Activated CD4-positive, alpha-beta memory T cell treated with anti-CD3 and anti-CD28 coated beads, Interleukin-2, amount 10 ng/mL, durations not matched to agents 7 days and 5 days (primary cell): ENCODE data around the gene ZFYVE19. TPM values are rescaled to one million over a fixed set of nuclear protein-coding genes. Genes with fewer than 3 reads are reported as not detected.
A peak's percentile ranks its signal among the peaks of the same experiment; 100 is the strongest.

ENCODE experiments used
- CTCF ChIA-PET: fragments of 350-600 bp; sonication (Branson Sonifier 250); formaldehyde crosslinking; loops from one replicate; lab custom pipeline; 2021; ENCODE audit warnings: antibody characterized with exemption, inconsistent platforms; lab: Charles Lee
- POLR2A ChIA-PET: fragments of 350-600 bp; sonication (Branson Sonifier 250); formaldehyde crosslinking; loops from one replicate; lab custom pipeline; 2021; ENCODE audit warnings: antibody characterized with exemption; lab: Charles Lee
- DNase-seq: peaks from one replicate; pipeline ENCODE4 v3.0.0-alpha.2; 2020
- H3K27ac Mint-ChIP-seq: one replicate; pipeline ENCODE4 v1.8.0; 2021; ENCODE audit warnings: mild to moderate bottlenecking, mixed read lengths
- H3K27me3 Mint-ChIP-seq: one replicate; pipeline ENCODE4 v1.8.0; 2021; ENCODE audit warnings: mixed read lengths
- H3K36me3 Mint-ChIP-seq: one replicate; pipeline ENCODE4 v1.8.0; 2021; ENCODE audit warnings: low read depth, mixed read lengths
- H3K4me1 Mint-ChIP-seq: one replicate; pipeline ENCODE4 v1.8.0; 2021; ENCODE audit warnings: mixed read lengths
- H3K4me3 Mint-ChIP-seq: one replicate; pipeline ENCODE4 v1.8.0; 2021; ENCODE audit warnings: mild to moderate bottlenecking, mixed read lengths
- H3K9me3 Mint-ChIP-seq: one replicate; pipeline ENCODE4 v1.8.0; 2021; ENCODE audit warnings: mixed read lengths
- total RNA-seq, 2 experiments: library from RNA; stranded (reverse); gene quantifications; one replicate each; pipeline ENCODE4 v1.2.3, GENCODE V29; 2021

The ZFYVE19 gene
- total RNA-seq, 2 experiments from 2014 or later = 27.2 to 29.8 TPM

GRCh38 chr15:40825661-40826422, 19.0 kb downstream of the ZFYVE19 start:
- CTCF ChIA-PET = no interaction called here
- Mint-ChIP-seq H3K4me1 (peaks cover 2% of the 10 kb centered on the region), H3K27me3 (peaks cover 14% of the 10 kb centered on the region), H3K4me3 (no peak overlapping the region), H3K27ac (no peak overlapping the region), H3K9me3 (no peaks in the 10 kb centered on the region), H3K36me3 (no peaks in the 10 kb centered on the region)
- POLR2A ChIA-PET = no interaction called here
- no peak for DNase-seq

DNA sequence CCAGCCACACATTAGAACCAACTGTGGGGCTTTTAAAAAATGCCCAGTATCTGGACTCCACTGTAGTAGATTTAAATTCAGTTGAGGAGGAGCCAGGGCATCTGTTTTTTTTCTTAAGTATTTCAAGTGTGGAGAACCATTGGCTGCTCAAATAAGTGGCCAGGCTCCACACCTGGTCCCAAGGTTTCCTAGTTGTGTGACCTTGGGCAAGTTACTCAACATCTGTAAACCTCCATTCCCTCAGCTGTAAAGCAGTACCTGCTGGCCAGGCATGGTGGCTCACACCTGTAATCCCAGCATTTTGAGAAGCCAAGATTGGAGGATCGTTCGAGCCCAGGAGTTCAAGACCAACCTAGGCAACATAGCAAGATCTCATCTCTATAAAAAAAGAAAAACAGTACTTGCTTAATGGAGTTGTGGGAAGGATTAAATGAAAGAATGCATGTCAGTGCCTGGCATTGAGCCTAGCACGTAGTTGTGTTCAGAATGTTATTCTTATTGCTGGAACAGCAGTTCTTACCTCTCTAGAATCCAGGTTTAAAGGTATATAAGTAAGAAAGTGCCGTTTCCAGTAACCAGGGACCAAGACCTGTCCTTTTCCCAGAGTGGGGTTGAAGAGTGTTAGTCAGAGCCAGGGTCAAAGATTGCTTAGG, 19.7 kb downstream of the ZFYVE19 start:
- Mint-ChIP-seq H3K4me1 (peaks cover 2% of the 10 kb centered on the region), H3K36me3 (no peaks in the 10 kb centered on the region), H3K9me3 (no peaks in the 10 kb centered on the region), H3K27ac (no peak overlapping the region), H3K27me3 (peaks cover 14% of the 10 kb centered on the region), H3K4me3 (no peak overlapping the region)
- ChIA-PET CTCF (no interaction called here), POLR2A (no interaction called here)
- no peak for DNase-seq

DNA sequence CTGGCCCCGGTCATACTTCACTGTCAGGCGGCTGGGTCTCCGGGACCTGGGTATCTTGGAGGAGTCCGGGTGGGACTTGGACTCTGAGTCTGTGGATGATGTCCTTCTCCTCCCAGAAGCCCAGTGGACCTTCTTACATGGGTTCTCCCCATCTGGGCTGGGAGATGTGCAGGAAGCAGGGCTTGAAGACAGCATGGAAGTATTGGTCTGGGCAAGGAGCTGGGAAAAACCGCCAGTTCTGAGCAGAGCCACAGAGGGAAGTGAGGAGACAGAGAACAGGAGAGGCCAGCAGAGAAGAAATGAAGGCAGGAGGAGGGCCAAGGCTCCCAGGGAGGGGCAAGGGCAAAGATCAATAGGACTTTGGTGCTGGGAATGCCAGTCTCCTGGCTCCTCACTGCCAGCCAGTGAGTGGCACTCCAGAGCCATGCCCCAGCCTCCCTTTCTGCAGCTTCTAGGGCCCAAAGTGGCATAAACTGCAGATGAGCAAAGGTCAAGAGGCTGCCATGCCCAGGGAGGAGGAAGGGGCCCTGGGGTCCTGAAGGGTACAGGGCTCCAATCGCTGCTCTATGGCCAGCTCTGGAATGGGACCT, 21.7 kb downstream of the ZFYVE19 start, which contains the start of gene PPP1R14D:
Gene PPP1R14D, minus strand, starts transcription at position 262 of the 590 bp plus-strand sequence. Its CDS starts 67 bp downstream, at position 195.
- no peak for DNase-seq
- no peaks in the 10 kb centered on the region for H3K36me3 Mint-ChIP-seq
- H3K4me3 Mint-ChIP-seq = no peak within 1 kb of the TSS
- ChIA-PET POLR2A (interaction anchor here (1.2 kb wide), 1 partner anchor 28 kb away, joined by 3 read pairs; no protein-coding TSS in a partner anchor), CTCF (no interaction called here)
- peaks cover 2% of the 10 kb centered on the region for H3K4me1 Mint-ChIP-seq
- H3K27ac Mint-ChIP-seq = no peak within 1 kb of the TSS
- H3K9me3 Mint-ChIP-seq = no peaks in the 10 kb centered on the region
- H3K27me3 Mint-ChIP-seq = peaks cover 14% of the 10 kb centered on the region

DNA sequence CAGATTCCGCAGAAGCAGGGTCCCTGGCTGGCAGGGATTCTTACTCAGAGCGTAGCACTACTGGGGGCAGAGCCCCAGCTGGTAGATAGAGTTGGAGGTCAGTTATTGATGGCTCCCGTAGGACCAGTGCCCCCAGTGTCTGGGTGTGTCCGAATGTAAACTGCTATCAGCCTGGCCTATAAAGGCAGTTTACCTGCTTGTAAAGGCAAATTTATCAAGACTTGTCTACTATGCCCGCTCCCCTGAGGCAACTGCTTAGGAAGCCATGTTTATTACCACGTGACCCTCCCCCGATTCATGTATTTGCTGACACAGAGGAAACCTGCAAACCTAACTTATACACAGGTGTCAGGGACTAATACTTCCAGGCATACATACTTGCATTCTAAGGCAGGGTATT, 22.2 kb downstream of the ZFYVE19 start:
- Mint-ChIP-seq H3K27ac (no peak overlapping the region), H3K27me3 (peaks cover 12% of the 10 kb centered on the region)

DNA sequence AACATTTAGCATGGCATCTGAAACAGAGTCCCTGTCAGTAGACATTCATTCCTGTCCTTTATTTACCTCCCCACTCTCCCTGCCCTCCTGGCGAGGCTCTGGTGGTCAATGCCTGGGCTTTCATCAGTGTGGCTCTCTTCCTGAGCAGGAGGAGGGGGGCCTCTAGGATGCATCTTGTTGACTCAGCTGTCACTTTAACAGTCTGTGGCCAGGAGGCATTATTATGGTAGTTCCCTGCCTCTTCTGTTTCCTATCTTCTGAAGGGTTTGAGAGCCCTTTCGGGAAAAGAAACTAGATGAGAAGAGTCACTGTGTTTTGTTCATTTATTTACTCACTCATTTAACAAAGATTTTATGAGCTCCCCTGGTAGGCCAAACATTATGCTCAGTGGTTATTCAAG, 24.0 kb downstream of the ZFYVE19 start:
- Mint-ChIP-seq H3K36me3 (no peaks in the 10 kb centered on the region), H3K27me3 (peaks cover 10% of the 10 kb centered on the region), H3K27ac (no peak overlapping the region), H3K9me3 (no peaks in the 10 kb centered on the region), H3K4me3 (no peak overlapping the region), H3K4me1 (no peaks in the 10 kb centered on the region)
- ChIA-PET POLR2A (no interaction called here), CTCF (no interaction called here)
- no peak for DNase-seq

More for the DNA sequence above, 22.2 kb downstream of the ZFYVE19 start:
- no peaks in the 10 kb centered on the region for H3K9me3 Mint-ChIP-seq
- H3K4me1 Mint-ChIP-seq = no peaks in the 10 kb centered on the region
- DNase-seq = no peak
- H3K36me3 Mint-ChIP-seq = no peaks in the 10 kb centered on the region
- POLR2A ChIA-PET = no interaction called here
- CTCF ChIA-PET = no interaction called here
- no peak overlapping the region for H3K4me3 Mint-ChIP-seq

GRCh38 chr15:40831861-40832260, 25.0 kb downstream of the ZFYVE19 start:
- Mint-ChIP-seq H3K9me3 (no peaks in the 10 kb centered on the region), H3K36me3 (no peaks in the 10 kb centered on the region), H3K4me1 (no peaks in the 10 kb centered on the region), H3K27ac (no peak overlapping the region), H3K4me3 (no peak overlapping the region), H3K27me3 (peaks cover 5% of the 10 kb centered on the region)
- no peak for DNase-seq
- POLR2A ChIA-PET = no interaction called here
- CTCF ChIA-PET = no interaction called here

GRCh38 chr15:40832903-40833302, 26.0 kb downstream of the ZFYVE19 start:
- no peaks in the 10 kb centered on the region for H3K9me3 Mint-ChIP-seq
- DNase-seq = no peak
- H3K4me1 Mint-ChIP-seq = no peaks in the 10 kb centered on the region
- H3K27me3 Mint-ChIP-seq = peaks cover 3% of the 10 kb centered on the region
- ChIA-PET POLR2A (no interaction called here), CTCF (interaction anchor here (0.7 to 1.1 kb wide), 2 partner anchors 10 to 154 kb away, joined by 3 to 4 read pairs; no protein-coding TSS in a partner anchor)
- H3K4me3 Mint-ChIP-seq = no peak overlapping the region
- no peak overlapping the region for H3K27ac Mint-ChIP-seq
- H3K36me3 Mint-ChIP-seq = no peaks in the 10 kb centered on the region

DNA sequence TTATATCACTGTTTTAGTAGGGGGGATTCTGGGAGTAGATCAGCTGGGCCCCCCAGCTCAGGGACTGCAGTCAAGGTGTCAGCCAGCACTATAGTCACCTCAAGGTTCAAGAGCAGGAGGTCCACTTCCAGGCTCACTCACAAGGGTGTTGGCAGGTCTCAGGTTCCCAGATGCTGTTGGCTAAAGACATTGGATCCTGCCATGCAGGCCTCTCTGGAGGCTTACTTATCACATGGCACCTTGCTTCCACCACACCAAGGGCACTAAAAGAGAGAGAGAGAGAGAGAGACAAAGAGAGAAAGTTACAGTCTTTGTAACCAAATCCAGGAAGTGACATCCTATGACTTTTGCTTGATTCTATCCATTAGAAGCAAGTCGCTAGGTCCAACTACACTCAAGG, 29.1 kb downstream of the ZFYVE19 start:
- H3K27ac Mint-ChIP-seq = no peak overlapping the region
- no peaks in the 10 kb centered on the region for H3K4me1 Mint-ChIP-seq
- CTCF ChIA-PET = no interaction called here
- no peak for DNase-seq
- POLR2A ChIA-PET = no interaction called here
- no peak overlapping the region for H3K4me3 Mint-ChIP-seq
- H3K9me3 Mint-ChIP-seq = no peaks in the 10 kb centered on the region
- peaks cover 2% of the 10 kb centered on the region for H3K27me3 Mint-ChIP-seq
- H3K36me3 Mint-ChIP-seq = no peaks in the 10 kb centered on the region

DNA sequence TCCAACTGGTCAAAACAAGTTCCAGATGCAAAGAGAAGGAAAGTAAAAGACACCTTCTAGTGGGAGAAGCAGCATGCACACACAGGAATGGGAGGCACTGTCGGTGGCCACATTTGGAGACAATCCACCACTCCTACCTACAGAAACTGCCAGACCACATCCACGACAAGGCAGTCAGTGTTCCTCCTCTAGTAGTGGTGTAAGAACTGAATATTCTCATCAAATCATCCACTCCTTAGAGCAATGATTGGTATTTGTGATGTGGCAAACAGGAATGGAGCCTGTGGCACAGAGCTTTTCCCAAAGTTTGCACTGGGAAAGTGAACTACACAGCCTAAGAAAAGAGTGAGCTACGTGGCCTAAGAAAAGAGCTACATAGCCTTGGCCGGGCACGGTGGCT, 31.9 kb downstream of the ZFYVE19 start:
- no peak overlapping the region for H3K27ac Mint-ChIP-seq
- no peak overlapping the region for H3K4me3 Mint-ChIP-seq
- ChIA-PET POLR2A (no interaction called here), CTCF (interaction anchor here (0.5 to 1.2 kb wide), 2 partner anchors 57 to 275 kb away, joined by 3 read pairs; no protein-coding TSS in a partner anchor)
- no peaks in the 10 kb centered on the region for H3K36me3 Mint-ChIP-seq
- DNase-seq = no peak
- H3K9me3 Mint-ChIP-seq = no peaks in the 10 kb centered on the region
- H3K27me3 Mint-ChIP-seq = peaks cover 24% of the 10 kb centered on the region
- peaks cover 4% of the 10 kb centered on the region for H3K4me1 Mint-ChIP-seq

DNA sequence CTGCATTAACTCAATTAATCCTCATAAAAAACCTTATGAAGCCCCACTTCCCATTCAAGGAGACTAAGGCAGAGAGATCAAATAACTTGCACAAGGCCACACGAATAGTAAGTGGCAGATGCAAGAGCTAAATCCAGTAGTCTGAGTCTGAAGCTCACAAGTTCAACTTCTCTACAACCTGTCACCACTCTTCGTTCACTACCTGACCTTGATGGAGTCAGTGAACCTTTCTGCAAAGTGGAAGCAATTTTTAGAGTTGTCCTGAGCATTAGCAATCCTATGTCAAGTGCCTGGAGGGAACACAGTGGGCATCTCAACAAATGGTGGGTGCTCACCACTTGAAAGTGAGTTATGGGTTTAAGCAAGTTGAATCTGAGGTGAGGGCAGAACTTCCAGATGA, 34.9 kb downstream of the ZFYVE19 start:
- Mint-ChIP-seq H3K27me3 (peaks cover 32% of the 10 kb centered on the region), H3K4me1 (peaks cover 18% of the 10 kb centered on the region), H3K9me3 (no peaks in the 10 kb centered on the region), H3K36me3 (no peaks in the 10 kb centered on the region), H3K27ac (no peak overlapping the region), H3K4me3 (no peak overlapping the region)
- ChIA-PET CTCF (interaction anchor here (1.4 kb wide), 1 partner anchor 16 kb away, joined by 3 read pairs; no protein-coding TSS in a partner anchor), POLR2A (no interaction called here)
- DNase-seq = no peak

DNA sequence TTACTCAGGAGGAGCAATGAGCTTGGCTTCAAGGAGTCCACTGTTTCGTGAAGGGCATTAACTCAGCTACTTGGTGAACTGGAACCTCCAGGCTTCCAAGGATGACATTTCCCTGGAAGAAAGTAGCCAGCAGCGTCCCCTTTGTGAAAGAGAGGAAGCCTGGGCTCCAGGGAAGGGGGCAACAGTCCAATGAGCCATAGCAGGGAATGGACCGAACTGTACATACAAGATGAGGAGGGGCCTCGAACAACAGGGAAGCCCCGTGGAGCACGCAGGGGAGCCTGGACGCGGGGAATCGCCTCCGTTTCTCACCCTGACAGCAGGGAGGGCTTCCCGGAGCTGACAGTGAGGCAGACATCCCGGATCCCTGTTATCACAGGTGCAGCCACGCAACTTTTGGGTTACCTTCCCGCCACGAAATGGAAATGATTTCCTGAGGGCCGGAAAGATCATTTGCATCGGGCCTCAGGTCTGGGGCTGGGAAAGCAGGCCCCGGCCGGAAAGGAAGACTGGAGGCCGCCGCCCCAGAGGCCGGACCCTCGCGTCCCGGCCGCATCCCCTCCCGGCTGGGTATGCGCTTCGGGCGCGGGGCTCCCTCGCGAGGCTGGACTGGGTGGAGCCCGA, 36.5 kb downstream of the ZFYVE19 start:
- H3K4me1 Mint-ChIP-seq = peaks cover 24% of the 10 kb centered on the region

GRCh38 chr15:40843885-40844695, 37.2 kb downstream of the ZFYVE19 start, which contains the start of gene SPINT1:
Gene SPINT1, plus strand, starts transcription at chr15:40844048. Its CDS starts 507 bp downstream, at chr15:40844555.
- Mint-ChIP-seq H3K27ac (no peak within 1 kb of the TSS), H3K4me1 (peaks cover 24% of the 10 kb centered on the region), H3K4me3 (peak within 1 kb of the TSS; percentile 74), H3K36me3 (no peaks in the 10 kb centered on the region), H3K27me3 (peaks cover 32% of the 10 kb centered on the region), H3K9me3 (no peaks in the 10 kb centered on the region)
- DNase-seq = peak; percentile 49
- POLR2A ChIA-PET = interaction anchor here (0.8 to 2.4 kb wide), 5 partner anchors 11 to 249 kb away, joined by 3 to 14 read pairs (median 5); partner anchors contain the start of gene VPS18
- CTCF ChIA-PET = interaction anchor here (0.7 to 2.5 kb wide), 5 partner anchors 15 to 254 kb away, joined by 3 to 20 read pairs (median 5); partner anchors contain the start of gene VPS18

More for the DNA sequence above, 36.5 kb downstream of the ZFYVE19 start:
- no peaks in the 10 kb centered on the region for H3K36me3 Mint-ChIP-seq
- no peak overlapping the region for H3K27ac Mint-ChIP-seq
- no peaks in the 10 kb centered on the region for H3K9me3 Mint-ChIP-seq
- peak overlapping the region; percentile 70 for H3K4me3 Mint-ChIP-seq
- DNase-seq = no peak
- CTCF ChIA-PET = interaction anchor here (0.9 to 2.5 kb wide), 4 partner anchors 10 to 51 kb away, joined by 3 to 20 read pairs (median 6); partner anchors contain the start of gene VPS18
- peaks cover 32% of the 10 kb centered on the region for H3K27me3 Mint-ChIP-seq
- POLR2A ChIA-PET = interaction anchor here (0.8 to 2.4 kb wide), 5 partner anchors 11 to 248 kb away, joined by 3 to 14 read pairs (median 5); partner anchors contain the start of gene VPS18
